DMS53 treated with DMSO at 0.1 percent for 48 hours (cell line): ENCODE results near the gene TIGD6.
"Not testable (repeated sequence)": the region's sequence is repeated elsewhere in the genome, so short reads cannot be mapped to it uniquely, and the experiment has no call there.

Experiments used
- DNase-seq: peaks from one replicate; lab custom pipeline; 2025; ENCODE audit not compliant: unreplicated experiment; lab: John Stamatoyannopoulos, UW

Gene TIGD6

DNA sequence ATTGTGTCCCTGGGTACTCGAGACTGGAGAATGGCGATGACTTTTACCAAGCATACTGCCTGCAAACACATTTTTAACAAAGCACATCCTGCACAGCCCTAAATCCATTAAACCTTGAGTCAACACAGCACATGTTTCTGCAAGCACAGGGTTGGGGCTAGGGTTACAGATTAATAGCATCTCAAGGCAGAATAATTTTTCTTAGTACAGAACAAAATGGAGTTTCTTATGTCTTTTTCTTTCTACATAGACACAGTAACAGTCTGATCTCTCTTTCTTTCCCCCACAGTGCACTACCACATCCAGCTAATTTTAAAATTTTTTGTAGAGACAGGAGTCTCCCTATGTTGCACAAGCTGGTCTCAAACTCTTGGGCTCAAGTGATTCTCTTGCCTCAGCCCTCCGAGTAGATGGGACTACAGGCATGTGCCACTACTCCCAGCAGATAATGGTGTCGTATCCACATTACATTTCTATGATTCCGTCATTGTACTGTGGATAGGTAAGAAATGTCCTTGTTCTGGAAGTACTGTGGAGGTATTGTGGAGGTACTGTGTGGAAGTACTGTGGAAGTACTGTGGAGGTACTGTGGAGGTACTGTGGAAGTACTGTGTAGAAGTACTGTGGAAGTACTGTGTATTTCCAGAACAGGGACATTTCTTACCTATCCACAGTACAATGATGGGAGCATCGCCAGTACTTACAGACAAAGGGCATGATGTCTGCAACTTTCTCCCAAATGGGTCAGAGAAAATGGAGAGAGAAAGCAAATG is 57.1 kb downstream of the TIGD6 start:
- not testable (repeated sequence) for DNase-seq
